SK-N-SH (cell line): ENCODE measurements around the gene TREM1. TPM values are rescaled to one million over a fixed set of nuclear protein-coding genes. Genes with fewer than 3 reads are reported as not detected.

Experiments used
- CTCF ChIA-PET: fragments of 300-600, 350-600 bp; formaldehyde crosslinking; extraction: SDS; loops from one replicate; lab custom pipeline; 2021; lab: Yijun Ruan, JAX
- POLR2A ChIA-PET: fragments of 350-600 bp; sonication (Branson Sonifier 250); formaldehyde crosslinking; extraction: SDS; loops from one replicate; lab custom pipeline; 2020; ENCODE audit warnings: antibody characterized with exemption, inconsistent platforms; lab: Yijun Ruan, JAX
- DNase-seq: peaks from one replicate; pipeline ENCODE4 v3.0.0; 2012
- H2AFZ ChIP-seq: fragments of 200-600 bp; sonication (generic); 2 replicates; pipeline ENCODE4 v1.8.1; 2016; ENCODE audit warnings: antibody characterized with exemption, mild to moderate bottlenecking, low read depth
- H3F3A ChIP-seq: fragments of 200-600 bp; sonication (generic); replicated peaks from 2 replicates; pipeline ENCODE3; 2016; ENCODE audit warnings: antibody characterized with exemption, mild to moderate bottlenecking; ENCODE audit not compliant: insufficient read depth
- H3K27ac ChIP-seq, 2 experiments: fragments of 200-500 bp in 1 of 2; fragments of 200-600 bp in 1 of 2; sonication (Bioruptor generic) in 1 of 2; sonication (generic), shearing (Covaris generic) in 1 of 2; 2 replicates each; pipeline versions ENCODE4 v1.5.1 to v1.6.1; 2014 to 2016; ENCODE audit warnings: low read depth in 2 of 2, inconsistent platforms in 1 of 2, low read length in 1 of 2, mild to moderate bottlenecking in 1 of 2, mixed read lengths in 1 of 2
- H3K27me3 ChIP-seq: fragments of 200-600 bp; sonication (generic), shearing (Covaris generic); 2 replicates; pipeline ENCODE4 v1.6.1; 2016; ENCODE audit warnings: mixed run types; ENCODE audit not compliant: insufficient read depth
- H3K36me3 ChIP-seq, 2 experiments: fragments of 200-500 bp in 1 of 2; fragments of 200-600 bp in 1 of 2; sonication (Bioruptor generic) in 1 of 2; sonication (generic) in 1 of 2; replicated peaks in 1 of 2; 2 replicates each; pipeline versions ENCODE3 to v1.5.1; 2014 to 2016; ENCODE audit warnings: low read length in 1 of 2, mild to moderate bottlenecking in 1 of 2; ENCODE audit not compliant: insufficient read depth in 2 of 2, control insufficient read depth in 1 of 2
- H3K4me1 ChIP-seq, 2 experiments: fragments of 200-500 bp in 1 of 2; fragments of 200-600 bp in 1 of 2; sonication (Bioruptor generic) in 1 of 2; sonication (generic), shearing (Covaris generic) in 1 of 2; 2 replicates each; pipeline versions ENCODE4 v1.5.1 to v1.6.1; 2014 to 2016; ENCODE audit warnings: low read depth in 1 of 2, low read length in 1 of 2, mixed run types in 1 of 2; ENCODE audit not compliant: insufficient read depth in 2 of 2, control insufficient read depth in 1 of 2
- H3K4me2 ChIP-seq: fragments of 200-600 bp; sonication (generic), shearing (Covaris generic); 2 replicates; pipeline ENCODE4 v1.6.1; 2017; ENCODE audit warnings: mixed run types
- H3K4me3 ChIP-seq, 2 experiments: fragments of 200-500 bp in 1 of 2; fragments of 200-600 bp in 1 of 2; sonication (Bioruptor generic) in 1 of 2; sonication (generic), shearing (Covaris generic) in 1 of 2; 2 replicates each; pipeline versions ENCODE4 v1.5.1 to v1.8.1; 2014 to 2016; ENCODE audit warnings: low read depth in 2 of 2, inconsistent platforms in 1 of 2, low read length in 1 of 2, mild to moderate bottlenecking in 1 of 2, mixed read lengths in 1 of 2, moderate library complexity in 1 of 2
- H3K79me2 ChIP-seq: fragments of 200-600 bp; sonication (generic); 2 replicates; pipeline ENCODE4 v1.8.1; 2017; ENCODE audit warnings: mild to moderate bottlenecking; ENCODE audit not compliant: insufficient read depth
- H3K9ac ChIP-seq: fragments of 200-600 bp; sonication (generic); 2 replicates; pipeline ENCODE4 v1.6.1; 2017; ENCODE audit warnings: mixed run types
- H3K9me2 ChIP-seq: fragments of 200-600 bp; sonication (generic); 2 replicates; pipeline ENCODE4 v1.6.1; 2017; ENCODE audit warnings: mixed run types
- H3K9me3 ChIP-seq: fragments of 200-600 bp; sonication (generic); 2 replicates; pipeline ENCODE4 v1.6.1; 2017; ENCODE audit warnings: mixed run types, mild to moderate bottlenecking, moderate library complexity
- H4K20me1 ChIP-seq: fragments of 200-600 bp; sonication (generic); 2 replicates; pipeline ENCODE4 v1.6.1; 2017; ENCODE audit warnings: mild to moderate bottlenecking, mixed run types; ENCODE audit not compliant: insufficient read depth
- CHD2 ChIP-seq: fragments of 150-350 bp; IDR thresholded peaks from 2 replicates; pipeline ENCODE4 v1.6.1; 2018; ENCODE audit warnings: low read length; ENCODE audit not compliant: partially characterized antibody
- ELF1 ChIP-seq: IDR thresholded peaks from 2 replicates; pipeline ENCODE4 v1.4.0; 2012
- EP300 ChIP-seq, 2 experiments: IDR thresholded peaks; 2 replicates each; pipeline versions ENCODE4 v1.4.0 to v1.6.1; 2012; ENCODE audit warnings: borderline replicate concordance in 1 of 2, low read depth in 1 of 2, low read length in 1 of 2
- EZH2phosphoT487 ChIP-seq: fragments of 200-600 bp; sonication (generic); IDR thresholded peaks from 2 replicates; pipeline ENCODE4 v1.6.1; 2017; ENCODE audit warnings: low read depth, mixed run types, mild to moderate bottlenecking, antibody characterized with exemption, moderate library complexity, borderline replicate concordance
- FOSL2 ChIP-seq: IDR thresholded peaks from 2 replicates; pipeline ENCODE4 v1.4.0; 2012; ENCODE audit warnings: low read depth, mild to moderate bottlenecking, moderate library complexity, borderline replicate concordance
- FOXJ3 ChIP-seq: sonication (generic); formaldehyde crosslinking; IDR thresholded peaks from 2 replicates; pipeline ENCODE4 v1.5.1; 2020; ENCODE audit warnings: mild to moderate bottlenecking, missing genetic modification reagents
- GABPA ChIP-seq: IDR thresholded peaks from 2 replicates; pipeline ENCODE4 v1.4.0; 2012; ENCODE audit warnings: low read depth, mild to moderate bottlenecking
- GATA2 ChIP-seq: sonication (generic); formaldehyde crosslinking; IDR thresholded peaks from 2 replicates; pipeline ENCODE4 v1.5.0; 2020; ENCODE audit warnings: mild to moderate bottlenecking, missing genetic modification reagents
- NFIC ChIP-seq: IDR thresholded peaks from 2 replicates; pipeline ENCODE4 v1.4.0; 2012; ENCODE audit warnings: borderline replicate concordance
- NRF1 ChIP-seq: IDR thresholded peaks from 2 replicates; pipeline ENCODE4 v1.6.1; 2012; ENCODE audit warnings: low read depth, mild to moderate bottlenecking, low read length
- PBX3 ChIP-seq: IDR thresholded peaks from 2 replicates; pipeline ENCODE4; 2012
- POLR2AphosphoS5 ChIP-seq: IDR thresholded peaks from 2 replicates; pipeline ENCODE4 v1.6.1; 2012; ENCODE audit warnings: low read depth, low read length
- RAD21 ChIP-seq: IDR thresholded peaks from 2 replicates; pipeline ENCODE4 v1.6.1; 2012; ENCODE audit warnings: mild to moderate bottlenecking, low read length
- RCOR1 ChIP-seq: fragments of 150-350 bp; IDR thresholded peaks from 2 replicates; pipeline ENCODE4 v1.6.1; 2017; ENCODE audit warnings: antibody characterized with exemption, low read length
- RFX5 ChIP-seq: IDR thresholded peaks from 2 replicates; pipeline ENCODE4 v1.6.1; 2012; ENCODE audit warnings: mild to moderate bottlenecking, improper control_type of control experiment, low read length
- RXRA ChIP-seq: IDR thresholded peaks from 2 replicates; pipeline ENCODE4 v1.4.0; 2012; ENCODE audit warnings: low read depth, mild to moderate bottlenecking, borderline replicate concordance
- SIN3A ChIP-seq: IDR thresholded peaks from 2 replicates; pipeline ENCODE4 v1.6.1; 2012; ENCODE audit warnings: low read depth, mild to moderate bottlenecking, low read length, moderate library complexity, borderline replicate concordance
- SMC3 ChIP-seq: IDR thresholded peaks from 2 replicates; pipeline ENCODE4 v1.6.1; 2012; ENCODE audit warnings: low read depth, low read length, improper control_type of control experiment
- TAF1 ChIP-seq: IDR thresholded peaks from 2 replicates; pipeline ENCODE4 v1.6.1; 2012; ENCODE audit warnings: low read depth, mild to moderate bottlenecking, low read length, moderate library complexity, borderline replicate concordance
- TCF12 ChIP-seq: IDR thresholded peaks from 2 replicates; pipeline ENCODE4 v1.4.0; 2012
- USF1 ChIP-seq: IDR thresholded peaks from 2 replicates; pipeline ENCODE4 v1.4.0; 2012; ENCODE audit warnings: low read depth, borderline replicate concordance
- USF2 ChIP-seq: fragments of 150-350 bp; IDR thresholded peaks from 2 replicates; pipeline ENCODE4 v1.6.1; 2017; ENCODE audit warnings: antibody characterized with exemption, low read length, low read depth, borderline replicate concordance
- YY1 ChIP-seq: IDR thresholded peaks from 2 replicates; pipeline ENCODE4 v1.4.0; 2012; ENCODE audit warnings: low read depth, mild to moderate bottlenecking
- ZBTB33 ChIP-seq: IDR thresholded peaks from 2 replicates; pipeline ENCODE4 v1.4.0; 2012; ENCODE audit warnings: low read depth, borderline replicate concordance
- WGBS: methylation state at CpG from one replicate; pipeline ENCODE4 v1.1.6; 2017; ENCODE audit warnings: low lambda C conversion rate; 5-methylcytosine and 5-hydroxymethylcytosine counted together
- polyA plus RNA-seq, 3 experiments: library from polyadenylated mRNA; depleted of rRNA; stranded (reverse); fragments of >200 nt; gene quantifications; 2 replicates each; pipeline ENCODE4 v1.2.3, GENCODE V29; 2012

The TREM1 gene
- polyA plus RNA-seq (2012; rRNA removed): not detected in 2 replicates
- polyA plus RNA-seq (2012; cell fraction: cytosol; rRNA removed): not detected in 2 replicates
- not detected in 2 replicates for polyA plus RNA-seq (2012; cell fraction: nucleus; rRNA removed)

- WGBS: 9% methylated on average over 7 of the region's 8 CpGs
- H3K4me2 ChIP-seq: no peak within 1 kb of the TSS
- no peak within 1 kb of the TSS for H3K27ac ChIP-seq
- no peaks in the 10 kb centered on the region for H3K36me3 ChIP-seq
- no peaks in the 10 kb centered on the region for H4K20me1 ChIP-seq
- H2AFZ ChIP-seq: no peak within 1 kb of the TSS
- no peaks in the 10 kb centered on the region; the same call in 1 of the 2 replicates for H3K27me3 ChIP-seq
- no peaks in the 10 kb centered on the region for H3K9me3 ChIP-seq
- H3F3A ChIP-seq: no peaks in the 10 kb centered on the region
- CTCF ChIA-PET: interaction anchor here (3.7 kb wide), 1 partner anchor 19 kb away, joined by 10 read pairs; no protein-coding TSS in a partner anchor
- H3K9ac ChIP-seq: no peak within 1 kb of the TSS
- no peaks in the 10 kb centered on the region for H3K4me1 ChIP-seq
- no peak for DNase-seq
- no peaks in the 10 kb centered on the region for H3K79me2 ChIP-seq
- no peak within 1 kb of the TSS for H3K4me3 ChIP-seq
- POLR2A ChIA-PET: no interaction called here
- TF ChIP-seq ELF1: no peak
- no peak for TF ChIP-seq PBX3
- TF ChIP-seq TCF12: no peak
- no peak for TF ChIP-seq RFX5
- no peak for TF ChIP-seq GATA2 (CRISPR knock-in tag)
- no peak for TF ChIP-seq TAF1
- TF ChIP-seq EP300 (IDR thresholded peaks at IDR 0.05; ENCODE audit: borderline replicate concordance in 1 of 2, low read depth in 1 of 2, low read length in 1 of 2): no peak
- no peak for TF ChIP-seq FOXJ3 (CRISPR knock-in tag)
- TF ChIP-seq, all 33 proteins: peak for 0
- no peaks in the 10 kb centered on the region for H3K9me2 ChIP-seq
These were observed at the start of gene TREM1 for GRCh38 chr6:41286544-41287346. TREM1 (minus strand) TSS chr6:41286682; CDS start chr6:41286655, 27 bp downstream.

- Histone ChIP-seq H3K9me2 (no peaks in the 10 kb centered on the region), H3K4me2 (no peak overlapping the region), H3K27me3 (peaks cover 9% of the 10 kb centered on the region), H3F3A (no peaks in the 10 kb centered on the region), H3K4me3 (no peak overlapping the region), H3K4me1 (peaks cover 0 to 7% of the 10 kb centered on the region in 2 experiments; a peak in 2 of 4 replicates), H3K9me3 (no peaks in the 10 kb centered on the region), H3K27ac (no peak overlapping the region), H2AFZ (no peak overlapping the region), H3K9ac (no peak overlapping the region), H4K20me1 (no peaks in the 10 kb centered on the region), H3K36me3 (no peaks in the 10 kb centered on the region), H3K79me2 (no peaks in the 10 kb centered on the region)
- 33% methylated on average over 3 of the region's 11 CpGs for WGBS
- DNase-seq: no peak
- ChIA-PET CTCF (interaction anchor here (0.6 to 9.7 kb wide), 5 partner anchors 10 to 88 kb away, joined by 3 to 80 read pairs (median 15); no protein-coding TSS in a partner anchor), POLR2A (no interaction called here)
- TF ChIP-seq EZH2phosphoT487 (no peak), FOXJ3 (CRISPR knock-in tag) (no peak), SMC3 (no peak), NFIC (no peak), SIN3A (no peak), CHD2 (no peak), FOSL2 (no peak), USF2 (no peak), GABPA (no peak), GATA2 (CRISPR knock-in tag) (no peak), RXRA (no peak), USF1 (no peak), YY1 (no peak), NRF1 (no peak), ZBTB33 (no peak), RAD21 (no peak), RCOR1 (no peak), POLR2AphosphoS5 (no peak)
These were observed 49.5 kb upstream of the TREM1 start for GRCh38 chr6:41335943-41336342.
